RWPE2 (cell line): ENCODE results near the gene TBC1D14.

Source experiments
- ATAC-seq: fragments of 200-7000 bp; cut with Tn5 transposase; 3 replicates; pipeline ENCODE4 v1.9.1; 2021; ENCODE audit warnings: low read depth
- DNase-seq: peaks from one replicate; pipeline ENCODE4 v3.0.0-alpha.2; 2020; ENCODE audit warnings: low spot score
- H3K27ac ChIP-seq: fragments of 450-650 bp; 2 replicates; pipeline ENCODE4 v1.5.1; 2017; ENCODE audit warnings: mild to moderate bottlenecking; ENCODE audit not compliant: poor library complexity, severe bottlenecking
- H3K27me3 ChIP-seq: fragments of 250-450 bp; sonication (Bioruptor Pico); 2 replicates; pipeline ENCODE4 v1.5.1; 2021; ENCODE audit warnings: mild to moderate bottlenecking, moderate library complexity; ENCODE audit not compliant: insufficient read depth, poor library complexity, severe bottlenecking
- H3K36me3 ChIP-seq: fragments of 250-450 bp; sonication (Bioruptor Pico); 2 replicates; pipeline ENCODE4 v1.5.1; 2020; ENCODE audit warnings: low read depth, mild to moderate bottlenecking, moderate library complexity
- H3K4me1 ChIP-seq: fragments of 250-450 bp; sonication (Bioruptor Pico); 2 replicates; pipeline ENCODE4 v1.5.1; 2021; ENCODE audit warnings: mild to moderate bottlenecking, moderate library complexity; ENCODE audit not compliant: insufficient read depth, poor library complexity, severe bottlenecking
- H3K4me3 ChIP-seq: fragments of 250-450 bp; sonication (Bioruptor Pico); 2 replicates; pipeline ENCODE4 v1.5.1; 2021; ENCODE audit warnings: mild to moderate bottlenecking, moderate library complexity; ENCODE audit not compliant: severe bottlenecking
- H3K9me3 ChIP-seq: fragments of 250-450 bp; sonication (Bioruptor Pico); 2 replicates; pipeline ENCODE4 v1.5.1; 2021; ENCODE audit warnings: mild to moderate bottlenecking, moderate library complexity; ENCODE audit not compliant: severe bottlenecking
- TF ChIP-seq, protein P1 (sequence below): fragments of 450-650 bp; IDR thresholded peaks from one replicate; pipeline ENCODE4 v1.5.1; 2017; ENCODE audit warnings: mild to moderate bottlenecking, moderate library complexity; ENCODE audit not compliant: poor library complexity, severe bottlenecking

TBC1D14 gene

GRCh38 chr4:6909113-6909969 is at the start of gene TBC1D14:
TSS of gene TBC1D14 (plus strand) at chr4:6909826. CDS start at chr4:6923390, 13,564 bp downstream.
- H3K27me3 ChIP-seq = no peaks in the 10 kb centered on the region
- H3K9me3 ChIP-seq = no peaks in the 10 kb centered on the region
- DNase-seq (peak; percentile 88), ATAC-seq (peak; percentile 90)
- no peaks in the 10 kb centered on the region for H3K4me1 ChIP-seq
- no peaks in the 10 kb centered on the region for H3K36me3 ChIP-seq
- TF ChIP-seq, protein P1, sequence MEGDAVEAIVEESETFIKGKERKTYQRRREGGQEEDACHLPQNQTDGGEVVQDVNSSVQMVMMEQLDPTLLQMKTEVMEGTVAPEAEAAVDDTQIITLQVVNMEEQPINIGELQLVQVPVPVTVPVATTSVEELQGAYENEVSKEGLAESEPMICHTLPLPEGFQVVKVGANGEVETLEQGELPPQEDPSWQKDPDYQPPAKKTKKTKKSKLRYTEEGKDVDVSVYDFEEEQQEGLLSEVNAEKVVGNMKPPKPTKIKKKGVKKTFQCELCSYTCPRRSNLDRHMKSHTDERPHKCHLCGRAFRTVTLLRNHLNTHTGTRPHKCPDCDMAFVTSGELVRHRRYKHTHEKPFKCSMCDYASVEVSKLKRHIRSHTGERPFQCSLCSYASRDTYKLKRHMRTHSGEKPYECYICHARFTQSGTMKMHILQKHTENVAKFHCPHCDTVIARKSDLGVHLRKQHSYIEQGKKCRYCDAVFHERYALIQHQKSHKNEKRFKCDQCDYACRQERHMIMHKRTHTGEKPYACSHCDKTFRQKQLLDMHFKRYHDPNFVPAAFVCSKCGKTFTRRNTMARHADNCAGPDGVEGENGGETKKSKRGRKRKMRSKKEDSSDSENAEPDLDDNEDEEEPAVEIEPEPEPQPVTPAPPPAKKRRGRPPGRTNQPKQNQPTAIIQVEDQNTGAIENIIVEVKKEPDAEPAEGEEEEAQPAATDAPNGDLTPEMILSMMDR = peak; percentile 24
- peak within 1 kb of the TSS; percentile 73 for H3K27ac ChIP-seq
- peak within 1 kb of the TSS; percentile 65 for H3K4me3 ChIP-seq

- Histone ChIP-seq H3K4me3 (no peak overlapping the region), H3K4me1 (no peaks in the 10 kb centered on the region), H3K36me3 (peaks cover 50% of the 10 kb centered on the region), H3K27me3 (no peaks in the 10 kb centered on the region), H3K9me3 (no peaks in the 10 kb centered on the region), H3K27ac (no peak overlapping the region)
- no peak for ATAC-seq
- DNase-seq = no peak
- TF ChIP-seq, protein P1 = no peak
Observed at GRCh38 chr4:6868386-6868785, 41.2 kb upstream of the TBC1D14 start.

- peaks cover 54% of the 10 kb centered on the region for H3K36me3 ChIP-seq
- no peaks in the 10 kb centered on the region for H3K9me3 ChIP-seq
- no peaks in the 10 kb centered on the region for H3K4me1 ChIP-seq
- no peaks in the 10 kb centered on the region for H3K27me3 ChIP-seq
- DNase-seq = no peak
- no peak overlapping the region for H3K4me3 ChIP-seq
- TF ChIP-seq, protein P1 = no peak
- no peak overlapping the region for H3K27ac ChIP-seq
- ATAC-seq = peak; percentile 45; the same call in 1 of the 3 replicates
Observed at GRCh38 chr4:6869944-6870343, 39.7 kb upstream of the TBC1D14 start.

GRCh38 chr4:6873291-6873690 is 36.3 kb upstream of the TBC1D14 start:
- Histone ChIP-seq H3K27me3 (no peaks in the 10 kb centered on the region), H3K9me3 (no peaks in the 10 kb centered on the region), H3K36me3 (peaks cover 59% of the 10 kb centered on the region), H3K4me1 (no peaks in the 10 kb centered on the region), H3K27ac (no peak overlapping the region), H3K4me3 (no peak overlapping the region)
- TF ChIP-seq, protein P1 = no peak
- DNase-seq (no peak), ATAC-seq (peak; percentile 49; the same call in 1 of the 3 replicates)

DNA sequence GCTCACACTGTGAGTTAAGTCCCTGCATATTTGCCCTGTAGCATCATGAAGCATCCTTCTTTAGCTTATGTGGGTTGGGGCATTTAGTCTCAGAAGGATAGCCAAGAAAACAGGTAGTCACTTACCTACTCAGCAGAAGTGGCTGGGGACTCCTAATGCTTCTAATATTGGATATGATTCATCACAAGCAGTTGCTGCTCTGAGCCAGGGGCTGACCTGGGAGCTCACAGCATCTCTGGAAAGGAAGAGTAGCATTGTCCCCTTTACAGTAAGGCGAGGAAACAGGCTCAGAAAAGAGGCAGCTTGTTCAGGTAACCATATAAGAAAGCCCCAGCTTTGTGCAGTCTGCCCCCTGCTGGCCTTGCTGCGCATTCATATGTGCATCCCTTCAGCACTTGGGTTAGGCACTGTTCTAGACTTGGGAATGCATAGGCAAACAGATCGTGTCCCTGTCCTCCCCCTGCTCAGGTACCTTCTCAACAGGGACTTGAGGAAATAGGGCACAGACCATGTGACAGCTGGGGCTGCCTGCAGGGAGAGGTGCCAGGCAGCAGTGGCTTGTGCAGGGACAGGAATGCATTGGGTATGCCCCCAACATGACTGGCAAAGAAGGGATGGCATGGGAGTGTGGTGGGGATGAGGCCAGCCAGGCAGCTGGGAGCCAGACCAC is 35.7 kb upstream of the TBC1D14 start:
- Histone ChIP-seq H3K27me3 (no peaks in the 10 kb centered on the region), H3K4me1 (no peaks in the 10 kb centered on the region), H3K27ac (no peak overlapping the region), H3K4me3 (no peak overlapping the region), H3K36me3 (peaks cover 64% of the 10 kb centered on the region), H3K9me3 (no peaks in the 10 kb centered on the region)
- DNase-seq = no peak
- peak; percentile 65 for ATAC-seq
- TF ChIP-seq, protein P1 = peak; percentile 88
